HEK293 (cell line): ENCODE results near the gene GRID2.

Source experiments
- CTCF ChIA-PET: fragments of 350-600 bp; formaldehyde crosslinking; extraction: SDS; loops from one replicate; lab custom pipeline; 2021; ENCODE audit warnings: antibody characterized with exemption; lab: Yijun Ruan, JAX
- POLR2A ChIA-PET: fragments of 300-600 bp; formaldehyde crosslinking; extraction: SDS; loops from one replicate; lab custom pipeline; 2020; ENCODE audit warnings: antibody characterized with exemption, inconsistent platforms; lab: Yijun Ruan, JAX
- H3K27ac ChIP-seq: fragments of 200-500 bp; sonication (Bioruptor generic); 2 replicates; pipeline ENCODE4 v1.5.1; 2014; ENCODE audit warnings: low read depth, low read length, control low read depth, inconsistent platforms; ENCODE audit errors: extremely low read depth
- H3K36me3 ChIP-seq, 2 experiments: fragments of 200-500 bp in 1 of 2; sonication (Bioruptor generic) in 1 of 2; 1 replicate in 1 of 2; 2 replicates in 1 of 2; pipeline ENCODE4 v1.5.1; 2014 to 2017; ENCODE audit warnings: inconsistent platforms in 2 of 2, low read length in 2 of 2; ENCODE audit not compliant: control insufficient read depth in 2 of 2, insufficient read depth in 1 of 2
- H3K4me1 ChIP-seq: fragments of 200-500 bp; sonication (Bioruptor generic); 2 replicates; pipeline ENCODE4 v1.5.1; 2014; ENCODE audit warnings: mild to moderate bottlenecking, low read length, inconsistent platforms; ENCODE audit not compliant: control insufficient read depth, insufficient read depth
- H3K4me3 ChIP-seq: 2 replicates; pipeline ENCODE4 v1.5.1; 2011; ENCODE audit warnings: low read depth, mild to moderate bottlenecking, control low read depth, low read length, moderate library complexity
- H3K9me3 ChIP-seq: fragments of 200-500 bp; sonication (Bioruptor generic); 2 replicates; pipeline ENCODE4 v1.5.1; 2014; ENCODE audit warnings: low read depth, low read length, inconsistent platforms; ENCODE audit not compliant: control insufficient read depth, insufficient read depth
- KLF8 ChIP-seq: fragments of 450-650 bp; formaldehyde crosslinking; IDR thresholded peaks from 2 replicates; pipeline ENCODE4 v1.5.1; 2016; ENCODE audit warnings: missing biosample characterization, missing genetic modification characterization
- ZBTB17 ChIP-seq: fragments of 450-650 bp; formaldehyde crosslinking; IDR thresholded peaks from 2 replicates; pipeline ENCODE4 v1.5.1; 2016; ENCODE audit warnings: missing biosample characterization, missing genetic modification characterization
- ZBTB26 ChIP-seq: fragments of 450-650 bp; formaldehyde crosslinking; optimal IDR thresholded peaks from 2 replicates; pipeline ENCODE3; 2016; ENCODE audit warnings: missing biosample characterization, mild to moderate bottlenecking, missing genetic modification characterization
- ZNF169 ChIP-seq: fragments of 450-650 bp; formaldehyde crosslinking; IDR thresholded peaks from 2 replicates; pipeline ENCODE4 v1.5.1; 2016; ENCODE audit warnings: missing biosample characterization, missing genetic modification characterization
- ZNF174 ChIP-seq: fragments of 450-650 bp; formaldehyde crosslinking; IDR thresholded peaks from 2 replicates; pipeline ENCODE4 v1.5.0; 2017; ENCODE audit warnings: missing biosample characterization, mild to moderate bottlenecking, missing genetic modification characterization
- ZNF221 ChIP-seq: fragments of 450-650 bp; formaldehyde crosslinking; IDR thresholded peaks from 2 replicates; pipeline ENCODE4 v1.5.1; 2017; ENCODE audit warnings: missing biosample characterization, missing genetic modification characterization, borderline replicate concordance
- ZNF23 ChIP-seq: fragments of 450-650 bp; formaldehyde crosslinking; IDR thresholded peaks from 2 replicates; pipeline ENCODE4 v1.5.1; 2016; ENCODE audit warnings: missing biosample characterization, missing genetic modification characterization, borderline replicate concordance
- ZNF324 ChIP-seq: fragments of 450-650 bp; formaldehyde crosslinking; IDR thresholded peaks from 2 replicates; pipeline ENCODE4 v1.5.1; 2016; ENCODE audit warnings: missing biosample characterization, missing genetic modification characterization
- ZNF366 ChIP-seq: fragments of 450-650 bp; formaldehyde crosslinking; conservative IDR thresholded peaks from 2 replicates; pipeline ENCODE4 v1.5.1; 2016; ENCODE audit warnings: missing biosample characterization, missing genetic modification characterization
- ZNF391 ChIP-seq: fragments of 450-650 bp; formaldehyde crosslinking; IDR thresholded peaks from 2 replicates; pipeline ENCODE4 v1.5.1; 2016; ENCODE audit warnings: low read depth, missing biosample characterization, missing genetic modification characterization, borderline replicate concordance
- ZNF473 ChIP-seq: fragments of 450-650 bp; formaldehyde crosslinking; IDR thresholded peaks from 2 replicates; pipeline ENCODE4 v1.5.1; 2017; ENCODE audit warnings: missing biosample characterization, missing genetic modification characterization
- ZNF501 ChIP-seq: fragments of 450-650 bp; formaldehyde crosslinking; IDR thresholded peaks from 2 replicates; pipeline ENCODE4 v1.5.1; 2016; ENCODE audit warnings: missing biosample characterization, missing genetic modification characterization
- ZNF518A ChIP-seq: fragments of 450-650 bp; formaldehyde crosslinking; conservative IDR thresholded peaks from 2 replicates; pipeline ENCODE4 v1.5.1; 2016; ENCODE audit warnings: low read depth, missing biosample characterization, missing genetic modification characterization
- ZNF544 ChIP-seq: fragments of 450-650 bp; formaldehyde crosslinking; IDR thresholded peaks from 2 replicates; pipeline ENCODE4 v1.5.0; 2017; ENCODE audit warnings: missing biosample characterization, missing genetic modification characterization
- ZNF560 ChIP-seq: fragments of 450-650 bp; formaldehyde crosslinking; IDR thresholded peaks from 2 replicates; pipeline ENCODE4 v1.5.1; 2017; ENCODE audit warnings: missing biosample characterization, missing genetic modification characterization, borderline replicate concordance
- ZNF624 ChIP-seq: fragments of 450-650 bp; formaldehyde crosslinking; IDR thresholded peaks from 2 replicates; pipeline ENCODE4 v1.5.1; 2017; ENCODE audit warnings: missing biosample characterization, missing genetic modification characterization
- ZNF664 ChIP-seq: fragments of 450-650 bp; formaldehyde crosslinking; IDR thresholded peaks from 2 replicates; pipeline ENCODE4 v1.5.1; 2016; ENCODE audit warnings: missing biosample characterization, missing genetic modification characterization
- ZNF701 ChIP-seq: fragments of 450-650 bp; formaldehyde crosslinking; IDR thresholded peaks from 2 replicates; pipeline ENCODE4 v1.5.1; 2016; ENCODE audit warnings: missing biosample characterization, missing genetic modification characterization
- ZNF776 ChIP-seq: fragments of 450-650 bp; formaldehyde crosslinking; IDR thresholded peaks from 2 replicates; pipeline ENCODE4 v1.5.0; 2017; ENCODE audit warnings: missing biosample characterization, missing genetic modification characterization, borderline replicate concordance
- ZSCAN16 ChIP-seq: fragments of 450-650 bp; formaldehyde crosslinking; IDR thresholded peaks from 2 replicates; pipeline ENCODE4 v1.5.1; 2016; ENCODE audit warnings: missing biosample characterization, missing genetic modification characterization
- ZSCAN4 ChIP-seq: fragments of 450-650 bp; formaldehyde crosslinking; IDR thresholded peaks from 2 replicates; pipeline ENCODE4 v1.5.1; 2017; ENCODE audit warnings: missing biosample characterization, missing genetic modification characterization
- TF ChIP-seq, protein P1 (sequence below): fragments of 450-650 bp; formaldehyde crosslinking; IDR thresholded peaks from 2 replicates; pipeline ENCODE4 v1.5.1; 2017; ENCODE audit warnings: missing biosample characterization, missing genetic modification characterization
- TF ChIP-seq, protein P2 (sequence below): fragments of 450-650 bp; formaldehyde crosslinking; IDR thresholded peaks from 2 replicates; pipeline ENCODE4 v1.5.0; 2017; ENCODE audit warnings: missing biosample characterization, missing genetic modification characterization, borderline replicate concordance

Gene GRID2

DNA sequence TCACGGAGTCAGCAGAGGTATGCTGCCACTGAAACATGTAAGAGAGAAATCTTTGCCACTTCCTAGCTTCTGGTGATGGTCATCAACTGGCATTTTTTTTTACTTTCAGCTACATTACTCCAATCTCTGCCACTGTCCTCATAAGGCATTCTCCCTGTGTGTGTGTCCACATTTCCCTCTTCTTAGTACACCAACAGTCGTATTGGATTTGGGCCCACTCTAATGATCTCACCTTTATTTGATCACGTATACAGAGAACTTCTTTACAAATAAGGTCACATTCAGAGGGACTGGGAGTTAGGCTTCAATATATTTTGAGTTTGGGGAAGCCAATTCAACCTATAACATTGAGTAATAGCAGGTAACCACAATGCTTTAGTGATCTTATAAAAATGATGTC is 649.1 kb downstream of the GRID2 start:
- ChIA-PET POLR2A (no interaction called here), CTCF (no interaction called here)

GRCh38 chr4:92953462-92953861 is 649.7 kb downstream of the GRID2 start:
- H3K4me1 ChIP-seq = no peaks in the 10 kb centered on the region
- ChIA-PET POLR2A (no interaction called here), CTCF (no interaction called here)
- no peaks in the 10 kb centered on the region for H3K36me3 ChIP-seq
- H3K4me3 ChIP-seq = no peak overlapping the region
- H3K9me3 ChIP-seq = no peaks in the 10 kb centered on the region
- H3K27ac ChIP-seq = no peak overlapping the region
- TF ChIP-seq, protein P1, sequence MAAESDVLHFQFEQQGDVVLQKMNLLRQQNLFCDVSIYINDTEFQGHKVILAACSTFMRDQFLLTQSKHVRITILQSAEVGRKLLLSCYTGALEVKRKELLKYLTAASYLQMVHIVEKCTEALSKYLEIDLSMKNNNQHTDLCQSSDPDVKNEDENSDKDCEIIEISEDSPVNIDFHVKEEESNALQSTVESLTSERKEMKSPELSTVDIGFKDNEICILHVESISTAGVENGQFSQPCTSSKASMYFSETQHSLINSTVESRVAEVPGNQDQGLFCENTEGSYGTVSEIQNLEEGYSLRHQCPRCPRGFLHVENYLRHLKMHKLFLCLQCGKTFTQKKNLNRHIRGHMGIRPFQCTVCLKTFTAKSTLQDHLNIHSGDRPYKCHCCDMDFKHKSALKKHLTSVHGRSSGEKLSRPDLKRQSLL (tag by site-specific recombination) = no peak
- no peak for TF ChIP-seq ZNF560 (tag by site-specific recombination)
- no peak for TF ChIP-seq ZNF624 (tag by site-specific recombination)
- no peak for TF ChIP-seq ZNF473 (tag by site-specific recombination)
- no peak for TF ChIP-seq ZBTB26 (tag by site-specific recombination)
- TF ChIP-seq ZNF366 (tag by site-specific recombination) = no peak
- no peak for TF ChIP-seq ZNF664 (tag by site-specific recombination)
- TF ChIP-seq ZNF221 (tag by site-specific recombination) = no peak
- no peak for TF ChIP-seq ZNF544
- no peak for TF ChIP-seq ZNF701 (tag by site-specific recombination)

More for the DNA sequence above, 649.1 kb downstream of the GRID2 start:
- no peaks in the 10 kb centered on the region for H3K4me1 ChIP-seq
- H3K36me3 ChIP-seq = no peaks in the 10 kb centered on the region
- TF ChIP-seq, protein P2, sequence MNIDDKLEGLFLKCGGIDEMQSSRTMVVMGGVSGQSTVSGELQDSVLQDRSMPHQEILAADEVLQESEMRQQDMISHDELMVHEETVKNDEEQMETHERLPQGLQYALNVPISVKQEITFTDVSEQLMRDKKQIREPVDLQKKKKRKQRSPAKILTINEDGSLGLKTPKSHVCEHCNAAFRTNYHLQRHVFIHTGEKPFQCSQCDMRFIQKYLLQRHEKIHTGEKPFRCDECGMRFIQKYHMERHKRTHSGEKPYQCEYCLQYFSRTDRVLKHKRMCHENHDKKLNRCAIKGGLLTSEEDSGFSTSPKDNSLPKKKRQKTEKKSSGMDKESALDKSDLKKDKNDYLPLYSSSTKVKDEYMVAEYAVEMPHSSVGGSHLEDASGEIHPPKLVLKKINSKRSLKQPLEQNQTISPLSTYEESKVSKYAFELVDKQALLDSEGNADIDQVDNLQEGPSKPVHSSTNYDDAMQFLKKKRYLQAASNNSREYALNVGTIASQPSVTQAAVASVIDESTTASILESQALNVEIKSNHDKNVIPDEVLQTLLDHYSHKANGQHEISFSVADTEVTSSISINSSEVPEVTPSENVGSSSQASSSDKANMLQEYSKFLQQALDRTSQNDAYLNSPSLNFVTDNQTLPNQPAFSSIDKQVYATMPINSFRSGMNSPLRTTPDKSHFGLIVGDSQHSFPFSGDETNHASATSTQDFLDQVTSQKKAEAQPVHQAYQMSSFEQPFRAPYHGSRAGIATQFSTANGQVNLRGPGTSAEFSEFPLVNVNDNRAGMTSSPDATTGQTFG (tag by site-specific recombination) = no peak
- TF ChIP-seq ZBTB17 (tag by site-specific recombination) (no peak), ZSCAN4 (tag by site-specific recombination) (no peak), ZNF23 (tag by site-specific recombination) (no peak), ZNF391 (tag by site-specific recombination) (no peak), ZNF544 (no peak), ZNF169 (tag by site-specific recombination) (no peak), ZNF776 (no peak), ZNF518A (tag by site-specific recombination) (no peak), ZNF324 (no peak), ZNF501 (no peak), ZNF174 (no peak), ZSCAN16 (no peak), KLF8 (tag by site-specific recombination) (no peak)
- H3K27ac ChIP-seq = no peak overlapping the region
- no peak overlapping the region for H3K4me3 ChIP-seq
- no peaks in the 10 kb centered on the region for H3K9me3 ChIP-seq
